ENCODE measurements around the gene SRSF4. TPM values are rescaled to one million over a fixed set of nuclear protein-coding genes. Genes with fewer than 3 reads are reported as not detected.
"Not testable (repeated sequence)": the region's sequence is repeated elsewhere in the genome, so short reads cannot be mapped to it uniquely, and the experiment has no call there.

SRSF4 gene
- polyA plus RNA-seq, 1 donor from 2014 or later = 59.7 TPM

DNA sequence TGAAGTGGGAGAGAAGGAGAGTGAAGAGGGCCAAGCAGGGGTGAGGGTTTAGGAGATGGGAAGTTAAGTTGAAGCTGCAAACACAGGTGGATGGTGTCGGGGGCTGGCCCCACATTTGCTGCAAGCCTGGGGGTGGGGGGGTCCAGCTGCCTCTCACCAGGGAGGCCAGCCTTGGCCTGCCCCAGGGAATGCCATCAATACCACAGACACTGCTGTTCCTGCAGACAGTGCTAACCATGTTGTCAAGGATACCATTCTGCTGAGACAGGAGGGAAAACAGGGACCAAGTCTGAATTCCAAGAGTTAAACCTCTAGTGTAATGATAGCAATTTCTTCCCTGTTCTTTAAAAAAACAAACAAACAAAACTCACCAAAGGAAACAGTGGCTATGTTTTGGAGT lies 41.0 kb upstream of the SRSF4 start:
- H4K20me1 ChIP-seq (ENCODE audit: insufficient read depth) = no peaks in the 10 kb centered on the region
- no peaks in the 10 kb centered on the region for H3K36me3 ChIP-seq (ENCODE audit: insufficient read depth, low read length)
- no peak overlapping the region for H3K27ac ChIP-seq (ENCODE audit: low read length)
- H3F3A ChIP-seq (ENCODE audit: insufficient read depth, low read length, poor library complexity, severe bottlenecking) = no peaks in the 10 kb centered on the region
- no peak overlapping the region for H3K4me2 ChIP-seq (ENCODE audit: low read length)
- no peaks in the 10 kb centered on the region for H3K9me3 ChIP-seq (ENCODE audit: low read length)
- H3K4me3 ChIP-seq (ENCODE audit: low read length) = no peak overlapping the region
- H3K79me2 ChIP-seq (replicated peaks; ENCODE audit: insufficient read depth, low read length) = no peaks in the 10 kb centered on the region
- TF ChIP-seq MXI1 (conservative IDR thresholded peaks at IDR 0.05; ENCODE audit: poor library complexity, severe bottlenecking) (no peak), POLR2AphosphoS5 (IDR thresholded peaks at IDR 0.05) (no peak), RAD21 (conservative IDR thresholded peaks at IDR 0.05) (no peak), SMC3 (conservative IDR thresholded peaks at IDR 0.05; ENCODE audit: poor library complexity) (no peak), EZH2 (IDR thresholded peaks at IDR 0.05; ENCODE audit: borderline replicate concordance, insufficient read depth, low read length, poor library complexity, severe bottlenecking) (no peak), EP300 (conservative IDR thresholded peaks at IDR 0.05; ENCODE audit: poor library complexity, severe bottlenecking) (no peak), TAF1 (IDR thresholded peaks at IDR 0.05; ENCODE audit: low read depth) (no peak)
- TF ChIP-seq, protein P1, sequence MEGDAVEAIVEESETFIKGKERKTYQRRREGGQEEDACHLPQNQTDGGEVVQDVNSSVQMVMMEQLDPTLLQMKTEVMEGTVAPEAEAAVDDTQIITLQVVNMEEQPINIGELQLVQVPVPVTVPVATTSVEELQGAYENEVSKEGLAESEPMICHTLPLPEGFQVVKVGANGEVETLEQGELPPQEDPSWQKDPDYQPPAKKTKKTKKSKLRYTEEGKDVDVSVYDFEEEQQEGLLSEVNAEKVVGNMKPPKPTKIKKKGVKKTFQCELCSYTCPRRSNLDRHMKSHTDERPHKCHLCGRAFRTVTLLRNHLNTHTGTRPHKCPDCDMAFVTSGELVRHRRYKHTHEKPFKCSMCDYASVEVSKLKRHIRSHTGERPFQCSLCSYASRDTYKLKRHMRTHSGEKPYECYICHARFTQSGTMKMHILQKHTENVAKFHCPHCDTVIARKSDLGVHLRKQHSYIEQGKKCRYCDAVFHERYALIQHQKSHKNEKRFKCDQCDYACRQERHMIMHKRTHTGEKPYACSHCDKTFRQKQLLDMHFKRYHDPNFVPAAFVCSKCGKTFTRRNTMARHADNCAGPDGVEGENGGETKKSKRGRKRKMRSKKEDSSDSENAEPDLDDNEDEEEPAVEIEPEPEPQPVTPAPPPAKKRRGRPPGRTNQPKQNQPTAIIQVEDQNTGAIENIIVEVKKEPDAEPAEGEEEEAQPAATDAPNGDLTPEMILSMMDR (IDR thresholded peaks at IDR 0.05; ENCODE audit: poor library complexity, severe bottlenecking) = no peak
- TF ChIP-seq, protein P2, sequence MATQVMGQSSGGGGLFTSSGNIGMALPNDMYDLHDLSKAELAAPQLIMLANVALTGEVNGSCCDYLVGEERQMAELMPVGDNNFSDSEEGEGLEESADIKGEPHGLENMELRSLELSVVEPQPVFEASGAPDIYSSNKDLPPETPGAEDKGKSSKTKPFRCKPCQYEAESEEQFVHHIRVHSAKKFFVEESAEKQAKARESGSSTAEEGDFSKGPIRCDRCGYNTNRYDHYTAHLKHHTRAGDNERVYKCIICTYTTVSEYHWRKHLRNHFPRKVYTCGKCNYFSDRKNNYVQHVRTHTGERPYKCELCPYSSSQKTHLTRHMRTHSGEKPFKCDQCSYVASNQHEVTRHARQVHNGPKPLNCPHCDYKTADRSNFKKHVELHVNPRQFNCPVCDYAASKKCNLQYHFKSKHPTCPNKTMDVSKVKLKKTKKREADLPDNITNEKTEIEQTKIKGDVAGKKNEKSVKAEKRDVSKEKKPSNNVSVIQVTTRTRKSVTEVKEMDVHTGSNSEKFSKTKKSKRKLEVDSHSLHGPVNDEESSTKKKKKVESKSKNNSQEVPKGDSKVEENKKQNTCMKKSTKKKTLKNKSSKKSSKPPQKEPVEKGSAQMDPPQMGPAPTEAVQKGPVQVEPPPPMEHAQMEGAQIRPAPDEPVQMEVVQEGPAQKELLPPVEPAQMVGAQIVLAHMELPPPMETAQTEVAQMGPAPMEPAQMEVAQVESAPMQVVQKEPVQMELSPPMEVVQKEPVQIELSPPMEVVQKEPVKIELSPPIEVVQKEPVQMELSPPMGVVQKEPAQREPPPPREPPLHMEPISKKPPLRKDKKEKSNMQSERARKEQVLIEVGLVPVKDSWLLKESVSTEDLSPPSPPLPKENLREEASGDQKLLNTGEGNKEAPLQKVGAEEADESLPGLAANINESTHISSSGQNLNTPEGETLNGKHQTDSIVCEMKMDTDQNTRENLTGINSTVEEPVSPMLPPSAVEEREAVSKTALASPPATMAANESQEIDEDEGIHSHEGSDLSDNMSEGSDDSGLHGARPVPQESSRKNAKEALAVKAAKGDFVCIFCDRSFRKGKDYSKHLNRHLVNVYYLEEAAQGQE (IDR thresholded peaks at IDR 0.05; ENCODE audit: borderline replicate concordance) = no peak
- H3K9ac ChIP-seq (ENCODE audit: low read length) = no peak overlapping the region
- no peaks in the 10 kb centered on the region for H3K27me3 ChIP-seq (ENCODE audit: insufficient read depth, low read depth, low read length)
- no peak overlapping the region for H2AFZ ChIP-seq (ENCODE audit: low read depth, low read length)
- H3K9me2 ChIP-seq (ENCODE audit: insufficient read depth, low read length) = no peaks in the 10 kb centered on the region

- not testable (repeated sequence) for H3K4me2 ChIP-seq (ENCODE audit: low read length); H3K27ac ChIP-seq (ENCODE audit: low read length); H3K79me2 ChIP-seq (replicated peaks; ENCODE audit: insufficient read depth, low read length); H3K36me3 ChIP-seq (ENCODE audit: insufficient read depth, low read length); H3K9me2 ChIP-seq (ENCODE audit: insufficient read depth, low read length); H2AFZ ChIP-seq (ENCODE audit: low read depth, low read length); H4K20me1 ChIP-seq (ENCODE audit: insufficient read depth); H3K9me3 ChIP-seq (ENCODE audit: low read length); H3K9ac ChIP-seq (ENCODE audit: low read length); H3F3A ChIP-seq (ENCODE audit: insufficient read depth, low read length, poor library complexity, severe bottlenecking); H3K4me3 ChIP-seq (ENCODE audit: low read length); H3K27me3 ChIP-seq (ENCODE audit: insufficient read depth, low read depth, low read length)
These were observed 40.6 kb upstream of the SRSF4 start for GRCh38 chr1:29222260-29222659.

DNA sequence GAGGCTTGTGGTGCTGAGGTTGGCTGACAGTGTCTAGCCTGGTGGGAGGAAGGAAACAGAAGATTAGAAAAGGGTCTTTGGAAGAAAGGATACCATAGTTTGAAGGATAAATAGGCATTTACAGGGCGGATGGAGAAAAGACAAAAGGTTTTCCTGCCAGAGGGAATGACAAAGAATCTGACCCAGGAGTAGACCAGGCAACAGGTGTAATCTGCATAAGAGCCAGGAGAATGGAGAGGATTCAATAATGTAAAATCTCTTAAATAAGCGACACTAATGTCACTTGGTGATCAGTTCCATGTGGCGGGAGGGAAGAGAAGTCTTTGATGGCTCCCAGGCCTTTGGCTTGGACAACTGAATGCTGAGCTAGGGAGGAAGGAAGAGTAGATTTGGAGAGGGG lies 39.6 kb upstream of the SRSF4 start:
- H3K27ac ChIP-seq (ENCODE audit: low read length) = no peak overlapping the region
- H3K9me3 ChIP-seq (ENCODE audit: low read length) = no peaks in the 10 kb centered on the region
- H3K36me3 ChIP-seq (ENCODE audit: insufficient read depth, low read length) = no peaks in the 10 kb centered on the region
- H3K9me2 ChIP-seq (ENCODE audit: insufficient read depth, low read length) = no peaks in the 10 kb centered on the region
- TF ChIP-seq TAF1 (IDR thresholded peaks at IDR 0.05; ENCODE audit: low read depth) (no peak), POLR2AphosphoS5 (IDR thresholded peaks at IDR 0.05) (no peak), RAD21 (conservative IDR thresholded peaks at IDR 0.05) (no peak), EP300 (conservative IDR thresholded peaks at IDR 0.05; ENCODE audit: poor library complexity, severe bottlenecking) (no peak)
- TF ChIP-seq, protein P1 (IDR thresholded peaks at IDR 0.05; ENCODE audit: poor library complexity, severe bottlenecking) = no peak
- no peak overlapping the region for H3K4me3 ChIP-seq (ENCODE audit: low read length)
- H3K4me2 ChIP-seq (ENCODE audit: low read length) = no peak overlapping the region
- H3K79me2 ChIP-seq (replicated peaks; ENCODE audit: insufficient read depth, low read length) = no peaks in the 10 kb centered on the region
- no peaks in the 10 kb centered on the region for H3F3A ChIP-seq (ENCODE audit: insufficient read depth, low read length, poor library complexity, severe bottlenecking)
- H2AFZ ChIP-seq (ENCODE audit: low read depth, low read length) = no peak overlapping the region
- H4K20me1 ChIP-seq (ENCODE audit: insufficient read depth) = no peaks in the 10 kb centered on the region
- no peak overlapping the region for H3K9ac ChIP-seq (ENCODE audit: low read length)
- no peaks in the 10 kb centered on the region for H3K27me3 ChIP-seq (ENCODE audit: insufficient read depth, low read depth, low read length)
